Esophagus muscularis mucosa (tissue), 4 donors: ENCODE measurements around the gene GRIK4. TPM values are rescaled to one million over a fixed set of nuclear protein-coding genes. Genes with fewer than 3 reads are reported as not detected.

ENCODE experiments used
- DNase-seq: peaks from one replicate; pipeline ENCODE4 v3.0.0-alpha.2; 2017; ENCODE audit errors: extremely low spot score
- H3K27ac ChIP-seq, 4 donors: fragments of 200-600 bp; sonication (generic); replicated peaks in 1 of 4; 1 replicate in 3 of 4; 2 replicates in 1 of 4; pipeline ENCODE4 v1.5.1; 2016 to 2019; ENCODE audit warnings: mild to moderate bottlenecking in 1 of 4
- H3K27me3 ChIP-seq, 4 donors: fragments of 200-600 bp; sonication (generic); one replicate each; pipeline versions ENCODE4 v1.5.1 to v1.6.0; 2016 to 2019
- H3K36me3 ChIP-seq, 4 donors: fragments of 200-600 bp; sonication (generic); one replicate each; pipeline ENCODE4 v1.5.1; 2016 to 2019
- H3K4me1 ChIP-seq, 4 donors: fragments of 200-600 bp; sonication (generic); one replicate each; pipeline ENCODE4 v1.5.1; 2016 to 2019
- H3K4me3 ChIP-seq, 4 donors: fragments of 200-600 bp; sonication (generic); 1 replicate in 2 of 4; 2 replicates in 2 of 4; pipeline ENCODE4 v1.5.1; 2016 to 2019; ENCODE audit warnings: mild to moderate bottlenecking in 4 of 4, moderate library complexity in 1 of 4
- H3K9me3 ChIP-seq, 4 donors: fragments of 200-600 bp; sonication (generic); 1 replicate in 3 of 4; 2 replicates in 1 of 4; pipeline ENCODE4 v1.5.1; 2016 to 2019
- EP300 ChIP-seq: sonication (generic); formaldehyde crosslinking; IDR thresholded peaks from one replicate; pipeline ENCODE4 v1.6.1; 2017; ENCODE audit warnings: antibody characterized with exemption
- POLR2A ChIP-seq: fragments of 450-650 bp; IDR thresholded peaks from one replicate; pipeline ENCODE4 v1.6.1; 2017; ENCODE audit warnings: antibody characterized with exemption, moderate library complexity, mild to moderate bottlenecking, low read depth
- POLR2AphosphoS5 ChIP-seq, 2 donors: sonication (generic); formaldehyde crosslinking; IDR thresholded peaks; one replicate each; pipeline ENCODE4 v1.6.1; 2017; ENCODE audit warnings: antibody characterized with exemption in 2 of 2
- WGBS: methylation state at CpG from one replicate; pipeline ENCODE4 v1.1.5; 2018; 5-methylcytosine and 5-hydroxymethylcytosine counted together
- intact Hi-C: fragments of 100-400 bp; cut with DNase I; formaldehyde crosslinking; loops from one replicate; pipeline ENCODE4 v1.15.1; 2023
- total RNA-seq, 4 donors: library from RNA; depleted of rRNA; stranded (reverse); fragments of >200 nt; gene quantifications; one replicate each; pipeline versions ENCODE4 v1.1.0 to v1.2.1, GENCODE V29; 2016
- TF ChIP-seq, protein P1 (sequence below), 3 experiments: fragments of 200-600 bp in 2 of 3; fragments of 450-650 bp in 1 of 3; sonication (generic) in 2 of 3; IDR thresholded peaks; one replicate each; pipeline ENCODE4 v1.5.1; 2017 to 2019; ENCODE audit warnings: antibody characterized with exemption in 3 of 3, mild to moderate bottlenecking in 2 of 3, moderate library complexity in 1 of 3

GRIK4 gene
- total RNA-seq, 4 donors from 2014 or later = 0.13 to 0.83 (median 0.43) TPM

DNA sequence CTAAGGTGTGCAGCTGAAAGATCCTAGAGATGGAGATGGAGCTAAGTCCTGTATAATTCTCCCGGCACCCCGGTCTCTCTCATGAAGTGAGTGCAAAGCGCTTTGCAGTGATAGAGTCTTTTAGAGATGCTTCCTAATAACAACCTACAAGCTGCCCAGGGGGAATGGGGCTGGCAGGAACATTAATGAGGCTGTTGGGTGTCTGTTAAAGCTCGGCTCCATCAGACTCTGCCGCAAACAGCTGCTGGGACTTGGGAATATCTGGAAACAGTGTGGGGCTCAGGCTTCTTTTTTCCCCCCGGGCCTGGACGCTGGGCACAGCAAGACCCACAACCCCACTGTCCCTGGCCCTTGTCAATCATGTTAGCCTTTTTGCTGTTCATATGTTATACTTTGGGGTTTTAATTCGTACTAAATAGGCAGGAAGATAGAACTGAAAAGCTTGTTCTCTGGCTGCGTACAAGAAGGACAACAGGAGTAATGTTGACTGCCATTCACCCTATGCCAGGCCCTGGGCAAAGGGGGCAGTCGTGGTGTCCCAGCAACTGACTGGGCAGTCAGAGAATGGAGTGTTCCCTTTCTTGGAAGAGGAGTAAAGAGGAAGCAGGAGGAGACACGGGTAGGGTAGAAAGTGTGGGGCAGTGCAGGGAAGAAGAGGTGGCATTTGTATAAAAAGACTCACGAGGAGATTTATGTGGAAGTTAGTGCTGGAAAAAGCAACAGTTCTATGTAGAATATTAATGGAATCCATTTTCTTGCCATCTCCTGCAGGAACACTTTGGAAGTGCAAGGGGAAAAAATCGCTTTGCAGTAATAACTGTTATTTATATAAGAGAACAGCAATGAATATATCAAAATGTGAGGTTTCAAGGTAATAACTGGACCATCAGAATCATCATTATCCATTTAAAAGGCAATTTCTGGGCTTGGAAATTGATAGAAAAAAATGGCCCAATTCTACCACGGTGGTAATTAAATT lies 232.8 kb downstream of the GRIK4 start:
- intact Hi-C loops = no loop called here
- 86% methylated on average over 14 of the region's 14 CpGs for WGBS
- H3K36me3 ChIP-seq = no peaks in the 10 kb centered on the region
- H3K27ac ChIP-seq = no peak overlapping the region
- peak; percentile 84 for DNase-seq
- peaks cover 4 to 11% (median 10%) of the 10 kb centered on the region in 4 donors for H3K4me1 ChIP-seq
- H3K4me3 ChIP-seq = no peak overlapping the region
- no peaks in the 10 kb centered on the region for H3K9me3 ChIP-seq
- TF ChIP-seq POLR2AphosphoS5 (IDR thresholded peaks at IDR 0.05) (no peak), EP300 (no peak), POLR2A (no peak)
- TF ChIP-seq, protein P1, sequence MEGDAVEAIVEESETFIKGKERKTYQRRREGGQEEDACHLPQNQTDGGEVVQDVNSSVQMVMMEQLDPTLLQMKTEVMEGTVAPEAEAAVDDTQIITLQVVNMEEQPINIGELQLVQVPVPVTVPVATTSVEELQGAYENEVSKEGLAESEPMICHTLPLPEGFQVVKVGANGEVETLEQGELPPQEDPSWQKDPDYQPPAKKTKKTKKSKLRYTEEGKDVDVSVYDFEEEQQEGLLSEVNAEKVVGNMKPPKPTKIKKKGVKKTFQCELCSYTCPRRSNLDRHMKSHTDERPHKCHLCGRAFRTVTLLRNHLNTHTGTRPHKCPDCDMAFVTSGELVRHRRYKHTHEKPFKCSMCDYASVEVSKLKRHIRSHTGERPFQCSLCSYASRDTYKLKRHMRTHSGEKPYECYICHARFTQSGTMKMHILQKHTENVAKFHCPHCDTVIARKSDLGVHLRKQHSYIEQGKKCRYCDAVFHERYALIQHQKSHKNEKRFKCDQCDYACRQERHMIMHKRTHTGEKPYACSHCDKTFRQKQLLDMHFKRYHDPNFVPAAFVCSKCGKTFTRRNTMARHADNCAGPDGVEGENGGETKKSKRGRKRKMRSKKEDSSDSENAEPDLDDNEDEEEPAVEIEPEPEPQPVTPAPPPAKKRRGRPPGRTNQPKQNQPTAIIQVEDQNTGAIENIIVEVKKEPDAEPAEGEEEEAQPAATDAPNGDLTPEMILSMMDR (IDR thresholded peaks at IDR 0.05) = no peak
- H3K27me3 ChIP-seq = peaks cover 0 to 12% (median 0%) of the 10 kb centered on the region in 4 donors

DNA sequence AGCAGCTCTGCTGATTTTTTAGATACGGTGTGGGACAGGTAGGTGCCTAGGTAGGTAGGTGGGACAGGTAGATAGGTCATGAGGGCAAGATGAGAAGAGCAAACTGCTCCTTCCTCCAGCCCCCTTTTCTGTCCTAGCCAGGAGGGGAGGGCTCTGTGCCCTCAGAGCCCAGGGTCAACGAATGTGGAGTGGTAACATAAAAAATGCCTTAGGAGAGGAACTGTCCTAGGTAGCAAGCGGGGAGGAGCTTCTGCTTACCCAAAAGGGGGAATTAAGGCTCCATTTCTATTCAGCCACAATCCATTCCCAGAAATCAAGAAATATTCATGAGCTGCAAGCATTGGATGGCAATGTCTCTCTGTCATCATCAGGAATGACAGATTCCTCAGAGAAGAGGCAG lies 234.8 kb downstream of the GRIK4 start:
- TF ChIP-seq POLR2AphosphoS5 (IDR thresholded peaks at IDR 0.05) (no peak), EP300 (no peak), POLR2A (no peak)
- TF ChIP-seq, protein P1 (IDR thresholded peaks at IDR 0.05) = no peak
- DNase-seq = peak; percentile 88
- Histone ChIP-seq H3K36me3 (no peaks in the 10 kb centered on the region), H3K4me3 (no peak overlapping the region), H3K9me3 (no peaks in the 10 kb centered on the region), H3K4me1 (peaks cover 4 to 11% (median 10%) of the 10 kb centered on the region in 4 donors), H3K27ac (no peak overlapping the region), H3K27me3 (peaks cover 0 to 17% (median 0%) of the 10 kb centered on the region in 4 donors)
- 72% methylated on average over 3 of the region's 3 CpGs for WGBS
- intact Hi-C loops = no loop called here

DNA sequence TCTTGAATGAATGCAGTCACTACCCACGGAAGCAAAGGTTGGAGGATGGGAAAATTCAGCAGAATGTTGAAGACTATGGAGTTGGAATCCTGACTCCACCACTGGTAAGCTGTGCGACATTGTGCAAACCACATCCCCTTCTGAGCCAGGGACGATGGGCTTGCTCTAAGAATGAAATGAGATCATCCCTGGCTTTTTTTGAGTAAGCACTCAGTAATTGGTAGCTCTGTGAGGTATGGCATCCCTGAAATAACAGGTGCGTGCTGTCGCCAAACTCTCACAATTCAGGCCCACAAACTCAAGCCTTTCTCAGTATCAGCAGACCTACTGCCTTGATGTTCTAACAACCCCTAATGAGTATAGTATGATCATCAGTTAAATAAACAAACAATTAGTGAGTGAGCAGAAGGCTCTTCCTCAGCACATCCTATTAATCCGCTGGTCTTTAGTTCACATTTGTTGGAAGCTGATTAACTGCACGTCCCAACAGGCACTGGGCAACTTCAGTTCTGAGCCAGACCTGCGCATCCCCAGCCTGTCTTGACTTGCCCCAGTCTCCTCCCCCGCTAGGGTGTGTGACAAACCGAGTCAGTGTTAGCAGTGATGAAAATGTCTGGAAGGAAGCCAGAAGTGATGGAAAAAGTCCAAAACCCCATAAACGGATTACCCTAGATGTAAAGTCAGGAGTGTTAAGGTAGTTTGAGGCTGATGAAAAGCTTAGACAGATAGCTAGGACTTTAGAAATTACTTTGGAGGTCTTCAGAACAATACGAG lies 235.5 kb downstream of the GRIK4 start:
- no peak for TF ChIP-seq EP300
- WGBS = 57% methylated on average over 12 of the region's 12 CpGs
- Histone ChIP-seq H3K27me3 (peaks cover 0 to 17% (median 0%) of the 10 kb centered on the region in 4 donors), H3K36me3 (no peaks in the 10 kb centered on the region), H3K27ac (no peak overlapping the region), H3K4me1 (peaks cover 4 to 11% (median 10%) of the 10 kb centered on the region in 4 donors), H3K4me3 (no peak overlapping the region), H3K9me3 (no peaks in the 10 kb centered on the region)
- DNase-seq = no peak
- intact Hi-C loops = no loop called here

DNA sequence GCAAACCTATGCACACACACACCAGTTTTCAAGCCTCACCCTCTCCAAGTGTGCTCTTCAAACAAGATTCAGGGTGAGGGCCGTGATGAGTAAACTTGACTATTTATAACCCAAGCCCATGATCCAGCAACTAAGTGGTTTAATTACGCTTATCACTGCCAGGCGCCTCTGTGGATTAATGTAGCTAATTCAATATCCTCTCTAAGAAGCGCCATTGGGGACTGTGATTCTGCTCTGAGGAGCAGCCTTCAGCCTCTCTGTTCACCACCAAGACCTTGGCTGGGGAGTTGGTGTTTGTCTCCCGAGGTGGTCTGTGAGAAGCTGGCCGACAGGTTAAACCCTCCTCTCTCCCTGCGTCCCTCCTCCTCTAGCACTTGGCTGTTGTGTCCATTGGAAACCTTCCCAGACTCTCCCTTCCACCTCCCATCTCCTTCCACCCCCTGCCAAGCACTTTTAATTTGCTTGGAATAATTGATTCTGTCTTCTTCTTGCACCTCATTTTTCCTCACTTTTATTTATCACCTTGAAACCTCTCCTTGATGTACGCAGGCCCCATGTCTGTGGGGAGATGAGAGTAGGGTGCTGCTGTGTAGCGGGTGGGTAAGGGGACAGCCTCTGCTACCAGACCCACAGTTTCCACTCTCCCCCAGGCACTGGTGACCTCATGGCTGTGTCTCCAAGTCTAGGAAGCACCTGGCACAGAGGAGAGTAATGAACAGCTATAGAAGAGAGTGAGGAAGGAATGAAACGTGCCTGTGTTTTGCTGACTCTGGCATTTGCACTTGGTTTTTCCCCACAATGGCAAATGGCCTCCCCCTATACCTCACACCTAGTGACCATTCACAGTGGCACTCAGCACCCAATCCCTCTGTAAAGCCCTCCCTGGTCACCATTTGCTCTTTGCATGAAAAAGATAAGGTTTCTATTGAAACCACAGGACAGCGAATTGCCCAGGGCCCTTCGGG lies 236.6 kb downstream of the GRIK4 start:
- Histone ChIP-seq H3K9me3 (no peaks in the 10 kb centered on the region), H3K36me3 (no peaks in the 10 kb centered on the region), H3K4me3 (no peak overlapping the region), H3K27me3 (peaks cover 0 to 17% (median 0%) of the 10 kb centered on the region in 4 donors), H3K27ac (no peak overlapping the region), H3K4me1 (peaks cover 4 to 11% (median 10%) of the 10 kb centered on the region in 4 donors)
- peak; percentile 72 for DNase-seq
- WGBS = 37% methylated on average over 12 of the region's 12 CpGs
- intact Hi-C loops = no loop called here
- TF ChIP-seq, protein P1 (IDR thresholded peaks at IDR 0.05) = no peak
- TF ChIP-seq EP300 = no peak
- TF ChIP-seq POLR2AphosphoS5 (IDR thresholded peaks at IDR 0.05) = no peak
- TF ChIP-seq POLR2A = no peak
